Putamen (tissue), 1 donor: ENCODE data around the gene DHRSX.
A peak's percentile ranks its signal among the peaks of the same experiment; 100 is the strongest.
"Not testable (repeated sequence)": the region's sequence is repeated elsewhere in the genome, so short reads cannot be mapped to it uniquely, and the experiment has no call there.

ENCODE experiments used
- DNase-seq: peaks from one replicate; pipeline ENCODE4 v3.0.0-alpha.2; 2016; ENCODE audit warnings: low spot score

DHRSX gene

DNA sequence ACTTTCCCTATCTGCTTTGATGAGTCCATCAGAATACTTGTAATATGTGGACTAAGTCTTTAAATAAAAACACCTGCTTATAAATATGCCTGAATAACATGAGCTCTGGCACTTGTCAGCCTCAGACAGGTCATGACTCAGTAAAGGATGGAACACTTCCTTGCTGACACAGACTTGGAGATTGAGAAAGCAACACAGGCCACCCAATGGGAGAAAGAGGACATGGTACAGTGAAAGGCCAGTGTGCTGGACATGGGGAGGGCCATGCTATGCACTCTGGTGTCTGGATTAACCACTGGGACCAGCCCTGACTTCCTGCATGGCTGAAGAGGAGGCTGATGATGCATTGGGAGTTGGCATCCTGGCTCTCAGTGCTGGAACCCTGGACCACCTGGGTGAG lies 149.5 kb downstream of the DHRSX start:
- no peak for DNase-seq

DNA sequence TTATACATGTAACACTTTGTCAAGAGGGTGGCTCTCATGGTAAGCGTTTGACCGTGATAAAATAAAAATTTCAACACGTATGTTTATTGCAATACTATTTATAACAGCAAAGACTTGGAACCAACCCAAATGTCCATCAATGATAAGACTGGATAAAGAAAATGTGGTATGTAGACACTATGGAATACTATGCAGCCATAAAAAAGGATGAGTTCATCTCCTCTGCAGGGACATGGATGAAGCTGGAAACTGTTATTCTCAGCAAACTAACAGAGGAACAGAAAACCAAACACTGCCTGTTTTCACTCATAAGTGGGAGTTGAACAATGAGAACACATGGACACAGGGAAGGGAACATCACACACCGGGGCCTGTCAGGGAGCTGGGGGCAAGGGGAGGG lies 150.1 kb downstream of the DHRSX start:
- DNase-seq = not testable (repeated sequence)

DNA sequence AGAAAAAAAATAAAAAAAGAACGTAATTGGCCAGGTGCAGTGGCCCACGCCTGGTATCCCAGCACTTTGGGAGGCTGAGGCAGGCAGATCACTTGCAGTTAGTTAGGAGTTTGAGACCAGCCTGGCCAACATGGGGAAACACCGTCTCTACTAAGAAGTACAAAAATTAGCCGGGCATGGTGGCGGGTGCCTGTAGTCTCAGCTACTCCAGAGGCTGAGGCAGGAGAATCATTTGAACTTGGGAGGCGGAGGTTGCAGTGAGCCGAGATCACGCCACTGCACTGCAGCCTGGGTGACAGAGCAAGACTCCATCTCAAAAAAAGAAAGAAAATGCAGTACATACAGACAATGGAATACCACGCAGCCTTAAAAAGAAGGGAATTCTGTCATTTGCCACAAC lies 150.7 kb downstream of the DHRSX start:
- DNase-seq = not testable (repeated sequence)

DNA sequence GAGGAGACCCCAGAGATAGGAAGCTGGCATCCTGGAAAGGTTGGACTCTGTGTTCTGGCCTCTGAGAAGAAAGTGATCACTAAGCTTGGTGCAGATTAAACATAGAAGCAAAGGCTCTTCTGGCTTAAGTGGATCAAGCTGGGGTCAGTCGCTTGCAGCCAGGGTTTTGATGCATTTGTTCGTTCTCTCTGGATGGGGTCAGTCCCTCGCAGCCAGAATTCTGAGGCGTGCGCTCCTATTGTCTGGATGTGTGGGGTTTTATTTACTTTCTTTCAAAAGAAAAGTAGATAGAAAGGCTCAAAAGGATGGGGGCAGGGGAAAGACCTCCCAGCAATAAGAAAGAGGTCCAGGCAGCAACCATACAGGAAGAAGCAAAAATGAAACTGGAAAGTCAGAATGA lies 152.6 kb downstream of the DHRSX start:
- DNase-seq = no peak

DNA sequence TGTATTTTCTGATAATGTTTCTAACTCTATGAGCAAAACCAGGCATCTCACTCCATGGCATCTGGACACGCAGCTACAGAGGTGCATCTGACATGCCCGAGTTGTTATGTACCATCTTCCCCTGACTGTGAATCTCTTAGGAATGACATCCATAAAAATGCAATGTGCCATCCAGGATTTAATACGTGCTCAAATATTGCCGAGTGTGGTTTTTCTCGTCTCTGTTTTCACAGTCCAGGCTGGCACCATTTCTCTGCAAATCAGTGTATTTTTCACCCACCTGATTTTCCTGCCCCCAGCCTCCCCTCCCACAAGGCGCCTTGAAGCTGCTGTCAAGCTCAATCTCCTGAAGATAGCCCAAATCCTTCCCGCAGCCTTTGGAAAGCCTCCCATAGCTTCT lies 154.6 kb downstream of the DHRSX start:
- DNase-seq = no peak

DNA sequence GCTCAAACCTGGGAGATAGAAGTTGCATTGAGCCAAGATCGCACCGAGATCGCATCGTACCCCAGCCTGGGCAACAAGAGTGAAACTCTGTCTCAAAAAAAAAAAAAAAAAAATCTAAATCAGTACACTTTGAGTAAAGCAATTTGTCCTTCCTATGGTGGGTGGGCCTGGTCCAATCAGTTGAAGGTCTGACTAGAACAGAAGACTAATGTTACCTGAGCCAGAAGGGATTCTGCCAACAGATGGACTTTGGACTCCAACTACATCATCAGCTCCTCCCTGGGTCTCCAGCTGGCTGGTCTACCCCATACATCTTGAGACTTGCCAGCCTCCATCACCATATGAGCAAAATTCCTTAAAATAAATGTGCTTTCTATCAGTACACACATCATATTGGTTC lies 155.2 kb downstream of the DHRSX start:
- DNase-seq = no peak

DNA sequence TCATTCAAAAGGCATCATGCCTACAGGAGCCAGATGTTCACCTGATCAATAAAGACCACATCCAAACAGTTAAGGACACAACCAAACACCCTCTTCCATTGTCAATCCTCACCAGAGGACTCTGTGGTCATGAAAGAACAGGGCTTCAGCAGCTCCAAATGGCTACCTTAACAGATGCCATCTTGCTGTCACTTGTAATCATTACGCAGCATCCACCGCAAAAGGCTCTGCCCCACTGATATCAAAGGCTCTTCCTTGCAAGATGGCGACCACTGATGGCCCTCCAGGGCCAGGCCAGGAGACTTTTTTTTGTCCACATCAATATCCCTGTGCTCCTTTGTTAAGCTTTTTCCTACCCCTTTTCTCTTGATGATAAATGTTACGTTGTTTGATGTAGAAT lies 157.4 kb downstream of the DHRSX start:
- no peak for DNase-seq

DNA sequence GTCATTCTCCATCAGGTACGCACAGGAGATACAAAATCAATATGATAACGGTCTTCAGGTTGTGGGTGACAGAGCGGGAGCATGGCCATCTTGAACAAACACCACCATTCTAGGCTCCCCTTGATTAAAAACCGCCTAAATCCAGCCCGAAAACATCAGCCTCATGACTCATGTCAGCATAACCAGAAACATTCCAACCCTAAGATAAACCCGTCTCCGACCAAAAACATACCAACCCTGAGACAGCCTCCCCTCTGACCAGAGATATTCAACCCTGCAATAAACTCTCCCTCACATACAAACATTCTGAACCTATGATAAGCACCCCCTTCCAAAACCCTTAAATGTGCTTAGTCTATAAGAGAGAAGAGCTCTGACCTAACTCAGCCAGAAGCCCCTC lies 157.9 kb downstream of the DHRSX start:
- DNase-seq = no peak

DNA sequence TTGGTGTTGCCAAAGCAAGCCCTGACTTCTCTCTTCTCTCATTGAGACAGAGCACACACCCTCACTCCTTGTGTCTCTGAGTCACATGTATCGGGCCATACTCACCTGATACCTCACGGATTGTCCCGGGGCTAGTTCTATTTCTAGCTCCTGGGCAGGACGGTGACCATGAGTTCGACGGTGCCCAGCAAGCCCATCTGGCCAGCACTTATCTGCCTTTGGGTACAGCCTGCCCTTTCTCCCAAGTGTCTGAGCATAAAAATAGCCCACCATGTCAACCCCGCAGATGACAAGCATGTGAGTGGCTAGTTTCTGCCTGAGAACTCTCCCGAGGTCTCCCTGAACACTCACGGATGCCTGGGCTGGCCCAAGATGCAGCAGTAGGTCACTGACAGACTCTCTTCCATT lies 158.5 kb downstream of the DHRSX start:
- DNase-seq = no peak

DNA sequence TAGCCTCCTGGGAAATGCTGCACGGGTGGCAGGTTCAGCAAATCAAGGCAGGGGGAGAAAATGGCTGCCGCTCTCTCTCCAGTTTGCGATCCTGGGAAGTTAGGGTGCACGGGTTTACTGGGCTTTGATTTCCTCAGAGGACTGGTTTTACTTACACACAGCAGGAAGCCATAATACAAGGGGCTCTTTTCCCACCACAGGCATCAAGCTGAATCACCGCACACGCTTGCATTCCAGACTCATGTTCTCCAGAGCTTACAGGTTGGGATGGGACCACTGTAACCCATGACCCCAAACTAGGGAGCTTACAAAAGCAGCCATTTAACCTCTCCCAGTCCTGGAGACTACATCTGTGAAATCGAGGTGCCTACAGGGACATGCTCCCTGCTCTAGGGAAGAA lies 159.8 kb downstream of the DHRSX start:
- DNase-seq = no peak

DNA sequence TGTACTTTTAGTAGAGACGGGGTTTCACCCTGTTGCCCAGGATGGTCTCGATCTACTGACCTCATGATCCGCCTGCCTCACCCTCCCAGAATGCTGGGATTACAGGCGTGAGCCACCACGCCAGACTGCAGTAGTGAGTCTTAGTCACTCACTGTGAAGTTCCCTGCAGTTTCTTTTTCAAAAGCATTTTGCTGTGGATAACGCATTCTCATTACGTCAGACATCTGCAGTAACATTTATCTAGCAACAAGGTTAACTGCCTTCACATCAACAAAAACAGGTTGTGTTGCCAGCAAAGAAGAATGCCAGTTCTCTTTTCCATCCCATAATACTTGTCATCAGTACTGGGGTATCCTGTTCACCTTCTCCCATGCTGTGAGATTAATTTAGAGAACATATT lies 164.6 kb downstream of the DHRSX start:
- DNase-seq = no peak

DNA sequence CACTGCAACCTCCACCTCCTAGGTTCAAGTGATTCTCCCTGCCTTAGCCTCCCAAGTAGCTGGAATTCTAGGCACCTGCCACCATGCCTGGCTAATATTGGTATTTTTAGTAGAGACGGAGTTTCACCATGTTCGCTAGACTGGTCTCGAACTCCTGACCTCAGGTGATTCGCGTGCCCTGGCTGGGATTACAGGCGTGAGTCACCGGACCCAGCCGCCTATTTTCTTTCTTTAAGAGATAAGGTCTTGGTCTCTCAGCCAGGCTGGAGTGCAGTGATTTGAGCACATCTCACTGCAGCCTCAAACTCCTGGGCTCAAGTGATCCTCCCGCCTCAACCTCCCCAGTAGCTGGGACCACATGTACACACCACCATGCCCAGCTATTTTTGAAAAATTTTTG lies 166.5 kb downstream of the DHRSX start:
- no peak for DNase-seq

DNA sequence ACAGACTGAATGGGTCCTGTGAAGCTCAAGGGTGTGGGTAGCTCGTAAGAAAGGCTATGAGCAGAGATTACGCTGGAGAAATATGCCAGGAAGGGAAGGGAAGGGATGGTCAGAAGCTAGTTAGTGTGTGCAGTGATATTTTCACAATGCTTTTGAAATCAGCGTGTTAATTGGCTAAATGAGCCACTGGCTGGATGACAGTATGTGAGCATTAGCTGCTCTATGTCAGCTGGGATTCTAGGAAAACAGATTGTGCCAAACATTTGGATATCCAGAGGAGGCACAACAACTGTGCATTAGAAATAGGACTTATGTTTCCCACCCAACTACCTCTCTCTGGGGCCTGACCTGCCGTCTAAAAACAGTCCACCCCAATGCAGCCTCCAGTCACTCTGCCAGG lies 168.5 kb downstream of the DHRSX start:
- no peak for DNase-seq

DNA sequence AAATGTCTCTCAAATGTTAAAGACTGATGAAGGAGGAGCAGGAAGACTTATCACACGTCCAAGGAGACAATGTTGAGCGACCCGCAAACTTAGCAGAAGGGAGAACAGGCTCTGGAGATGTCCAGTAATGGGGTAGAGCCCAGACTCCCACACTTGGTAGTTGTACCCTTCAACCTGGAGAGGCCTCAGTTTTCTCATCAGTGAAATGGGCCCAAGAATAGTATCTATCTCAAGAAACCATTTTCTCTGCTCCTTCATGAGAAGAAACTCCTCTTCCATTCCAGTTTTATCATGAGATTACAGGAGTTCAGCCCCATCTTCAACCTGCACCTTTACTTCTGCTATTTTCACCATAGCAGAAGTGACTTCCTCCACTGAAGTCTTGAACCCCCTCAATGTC lies 169.9 kb downstream of the DHRSX start:
- no peak for DNase-seq

DNA sequence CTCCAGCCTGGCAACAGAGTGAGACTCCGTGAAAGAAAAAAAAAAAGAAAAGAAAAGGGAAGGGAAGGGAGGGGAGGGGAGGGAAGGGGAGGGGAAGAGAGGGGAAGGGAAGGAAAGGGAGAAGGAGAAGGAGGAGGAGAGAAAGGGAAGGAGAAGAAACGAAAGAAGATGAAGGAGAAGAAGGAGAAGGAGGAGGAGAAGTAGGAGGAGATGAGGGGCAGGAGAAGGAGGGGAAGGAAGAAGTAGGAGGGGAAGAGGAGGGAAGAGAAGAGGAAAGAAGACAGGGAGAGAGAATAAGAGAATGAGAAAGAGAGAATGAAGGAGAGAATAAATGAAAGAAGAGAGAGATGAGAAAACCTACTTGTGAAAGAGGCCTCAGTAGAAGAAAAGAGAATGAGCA lies 170.3 kb downstream of the DHRSX start:
- no peak for DNase-seq

DNA sequence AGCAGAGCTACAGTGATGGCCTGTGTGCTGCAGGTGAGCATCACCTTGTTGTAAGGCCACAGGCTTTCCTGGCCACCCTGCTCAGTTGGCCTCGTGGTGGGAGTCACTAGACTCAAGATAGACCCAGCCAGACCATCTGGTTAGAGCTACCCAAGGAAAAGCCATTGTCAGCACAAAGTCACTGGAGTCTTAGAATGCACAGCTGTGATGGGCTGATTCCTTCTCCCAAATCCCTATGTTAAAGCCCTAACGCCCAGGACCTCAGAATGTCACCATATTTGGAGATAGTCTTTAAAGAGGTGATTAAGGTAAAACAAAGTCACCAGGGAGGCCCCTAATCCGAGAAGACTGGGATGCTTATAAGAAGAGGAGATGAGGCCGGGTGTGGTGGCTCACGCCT lies 173.4 kb downstream of the DHRSX start:
- no peak for DNase-seq

DNA sequence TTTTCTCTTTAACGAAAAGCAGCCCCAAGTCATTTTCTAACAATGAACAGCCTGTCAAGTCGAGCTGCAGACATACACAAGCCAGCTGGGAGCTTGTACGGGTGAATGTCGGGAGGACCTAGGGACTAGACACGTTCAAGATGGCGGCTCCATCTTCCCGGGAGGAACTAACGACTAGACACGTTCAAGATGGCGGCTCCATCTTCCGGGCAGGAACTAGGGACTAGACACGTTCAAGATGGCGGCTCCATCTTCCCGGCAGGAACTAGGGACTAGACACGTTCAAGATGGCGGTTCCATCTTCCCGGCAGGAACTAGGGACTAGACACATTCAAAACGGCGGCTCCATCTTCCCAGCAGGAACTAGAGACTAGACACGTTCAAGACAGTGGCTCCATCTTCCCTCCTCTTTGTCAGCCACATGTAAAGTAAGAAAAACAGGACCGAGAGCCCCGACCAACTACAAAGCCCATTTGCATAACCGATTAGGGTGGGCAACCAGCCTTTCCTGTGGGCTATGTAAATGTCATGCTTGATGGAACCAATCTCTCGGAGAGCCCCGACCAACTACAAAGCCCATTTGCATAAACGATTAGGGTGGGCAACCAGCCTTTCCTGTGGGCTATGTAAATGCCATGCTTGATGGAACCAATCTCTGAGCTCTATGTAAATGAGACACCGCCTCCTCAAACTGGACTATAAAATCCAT lies 175.5 kb downstream of the DHRSX start:
- DNase-seq = peak; percentile 79

DNA sequence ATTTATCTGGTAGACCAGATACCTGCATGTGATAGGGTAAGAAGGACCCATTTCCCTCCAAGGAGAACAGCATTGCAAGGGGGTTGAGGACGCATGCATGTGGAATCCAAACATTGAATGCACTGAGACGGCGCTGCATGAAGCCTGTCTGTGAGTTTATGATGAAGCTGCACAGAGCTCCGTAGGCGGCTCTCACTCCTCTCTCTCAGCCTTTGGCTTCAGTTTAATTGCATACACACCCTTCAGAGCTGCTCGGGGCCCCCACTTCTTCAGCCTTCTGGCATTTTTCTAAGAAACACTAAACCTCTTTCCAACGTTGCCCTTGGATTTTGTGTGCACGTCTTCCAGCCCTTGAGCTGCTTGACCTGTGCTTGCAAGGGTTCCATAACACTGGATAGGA lies 176.6 kb downstream of the DHRSX start:
- DNase-seq = no peak

DNA sequence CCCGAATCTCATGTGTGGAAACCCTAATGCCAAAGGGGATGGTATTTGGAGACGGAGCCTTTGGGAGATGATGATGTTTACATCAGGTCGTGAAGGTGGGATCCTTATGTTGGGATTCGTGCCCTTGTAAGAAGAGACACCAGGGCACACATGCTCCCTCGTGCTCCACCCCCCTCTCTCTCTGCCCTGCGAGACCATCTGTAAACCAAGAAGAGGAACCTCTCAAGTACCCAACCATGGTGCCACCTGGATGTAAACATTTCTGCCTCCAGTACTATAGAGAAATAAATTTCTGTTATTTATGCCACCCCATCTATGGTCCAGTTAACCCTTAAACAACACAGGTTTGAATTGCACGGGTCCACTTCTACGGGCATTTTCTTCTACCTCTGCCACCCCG lies 179.4 kb downstream of the DHRSX start:
- DNase-seq = no peak

DNA sequence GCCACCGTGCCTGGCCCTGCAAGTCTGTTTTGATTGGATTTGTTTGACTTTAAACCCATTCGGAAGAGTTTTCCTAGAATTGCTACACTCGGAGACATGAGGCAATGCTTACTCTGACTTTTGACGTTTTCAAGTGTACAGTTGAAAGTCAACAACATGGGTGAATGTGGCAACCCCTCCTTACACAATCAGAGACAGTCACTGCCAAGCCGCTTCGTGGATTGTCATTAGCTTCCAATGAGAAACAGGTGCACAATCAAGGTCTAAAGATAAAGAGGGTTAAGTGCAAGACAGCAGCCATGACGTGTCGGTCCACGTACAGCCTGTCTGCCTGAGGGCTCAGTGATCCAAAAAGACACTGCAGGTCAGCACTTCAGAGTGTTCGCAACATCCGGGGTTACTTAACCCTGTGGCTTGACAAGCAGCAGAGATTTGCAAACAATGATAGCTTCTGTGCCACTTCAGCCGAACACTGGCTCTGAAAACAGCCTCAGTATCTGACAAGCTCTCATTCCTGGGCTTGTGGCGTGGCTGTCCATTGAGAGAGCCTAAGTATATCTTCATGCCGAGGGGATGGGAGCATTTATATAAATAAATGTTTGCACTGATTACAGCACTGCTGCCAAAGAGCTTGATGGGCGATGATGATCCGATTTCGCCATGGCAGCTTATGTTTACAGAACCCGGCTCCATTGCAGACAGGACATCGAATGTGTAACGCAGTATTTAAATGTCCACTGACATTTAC lies 180.0 kb downstream of the DHRSX start:
- no peak for DNase-seq

DNA sequence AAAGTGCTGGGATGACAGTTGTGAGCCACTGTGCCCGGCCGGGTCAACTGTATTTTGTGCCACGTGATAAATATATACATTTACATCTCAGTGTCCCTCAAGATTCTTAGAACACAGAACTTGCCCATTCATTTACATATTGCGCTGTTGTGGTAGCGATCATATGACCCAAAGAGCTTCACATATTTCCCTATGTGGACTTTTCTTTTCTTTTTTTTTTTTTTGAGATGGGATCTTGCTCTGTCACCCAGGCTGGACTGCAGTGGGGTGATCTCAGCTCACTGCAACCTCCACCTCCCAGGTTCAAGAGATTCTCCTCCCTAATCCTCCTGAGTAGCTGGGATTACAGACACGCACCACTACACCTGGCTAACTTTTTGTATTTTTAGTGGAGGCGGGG lies 180.7 kb downstream of the DHRSX start:
- DNase-seq = no peak

DNA sequence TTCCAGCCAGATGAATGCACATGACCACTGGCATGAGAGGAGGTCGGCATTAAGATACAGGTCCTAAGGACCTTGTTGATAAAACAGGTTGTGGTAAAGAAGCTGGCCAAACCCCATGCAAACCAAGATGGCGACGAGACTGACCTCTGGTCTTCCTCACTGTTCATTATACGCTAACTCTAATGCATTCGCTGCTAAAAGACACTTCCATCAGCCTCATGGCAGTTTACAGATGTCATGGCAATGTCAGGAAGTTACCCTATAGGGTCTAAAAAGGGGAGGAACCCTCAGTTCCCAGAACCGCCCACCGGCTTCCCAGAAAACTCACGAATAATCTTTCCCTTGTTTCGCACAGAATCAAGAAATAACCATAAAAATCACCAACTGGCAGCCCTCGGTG lies 182.4 kb downstream of the DHRSX start:
- no peak for DNase-seq

DNA sequence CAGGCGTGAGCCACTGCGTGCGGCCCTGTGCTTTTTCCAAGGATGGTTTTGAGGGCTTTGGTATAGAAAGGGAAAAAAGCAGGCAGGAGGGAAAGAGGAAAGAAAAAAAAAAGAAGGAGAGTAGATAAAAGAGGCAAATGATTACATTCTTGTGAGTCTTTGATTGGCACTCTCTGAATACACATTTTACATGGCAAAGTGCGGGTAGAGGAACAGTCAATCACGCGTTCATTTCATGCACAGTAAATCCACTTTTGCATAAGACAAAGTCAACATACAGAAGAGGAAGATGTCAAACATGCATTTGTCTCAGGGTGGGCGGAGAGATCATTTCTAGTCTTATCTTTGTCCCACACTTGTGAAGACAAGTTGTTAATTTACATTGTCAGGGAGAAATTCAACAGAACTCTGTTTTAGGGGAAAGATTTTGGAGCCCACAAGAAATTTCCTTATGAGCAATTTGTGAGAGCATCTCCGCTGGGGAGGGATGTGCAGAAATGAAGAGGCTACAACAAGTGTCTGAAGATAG lies 183.2 kb downstream of the DHRSX start:
- DNase-seq = peak; percentile 37

DNA sequence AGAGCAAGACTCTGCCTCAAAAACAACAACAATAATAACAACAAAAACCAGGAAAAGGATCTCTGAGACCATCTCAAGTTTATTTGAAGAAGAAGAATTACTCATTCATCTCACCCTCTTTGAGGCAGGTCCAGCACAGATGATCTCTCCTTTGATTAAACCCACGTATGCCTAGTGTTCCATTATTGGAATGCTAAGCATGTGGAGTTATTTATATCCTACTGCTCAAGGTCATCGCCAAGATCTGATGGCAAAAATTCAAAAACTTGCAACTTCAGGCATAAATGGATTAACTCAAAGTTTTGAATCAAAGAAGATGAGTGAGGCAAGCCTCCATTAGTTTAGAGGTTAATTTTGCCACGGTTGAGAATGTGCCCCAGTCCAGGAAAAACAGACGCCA lies 184.2 kb downstream of the DHRSX start:
- no peak for DNase-seq
